MCF 10A (cell line): ENCODE results near the gene MON1A. TPM values are rescaled to one million over a fixed set of nuclear protein-coding genes. Genes with fewer than 3 reads are reported as not detected.

Experiments used
- Bru-seq: library from RNA; stranded (reverse); fragments of 400-500 nt; gene quantifications from one replicate; lab custom pipeline; 2021; lab: Mats Ljungman, UMichigan
- BruChase-seq, 2 experiments: library from RNA; stranded (reverse); fragments of 400-500 nt; gene quantifications; one replicate each; lab custom pipeline; 2021; lab: Mats Ljungman, UMichigan
- BruUV-seq: library from RNA; stranded (reverse); fragments of 400-500 nt; replicated peaks from 2 replicates; lab custom pipeline; 2021; lab: Mats Ljungman, UMichigan
- CTCF ChIA-PET: fragments of 300-600 bp; sonication (Branson Sonifier 250); formaldehyde crosslinking; extraction: SDS; loops from one replicate; lab custom pipeline; 2021; ENCODE audit warnings: antibody characterized with exemption, inconsistent platforms; lab: Yijun Ruan, JAX
- POLR2A ChIA-PET: fragments of 300-600, 350-650 bp; sonication (Branson Sonifier 250); formaldehyde crosslinking; extraction: SDS; loops from one replicate; lab custom pipeline; 2020; ENCODE audit warnings: antibody characterized with exemption, inconsistent platforms; lab: Yijun Ruan, JAX
- DNase-seq: peaks from one replicate; pipeline ENCODE4 v3.0.0-alpha.2; 2018; ENCODE audit not compliant: unreplicated experiment
- H3K27ac Mint-ChIP-seq: one replicate; pipeline ENCODE4 v1.8.0; 2022; ENCODE audit warnings: mild to moderate bottlenecking, low read depth, mixed read lengths; ENCODE audit not compliant: unreplicated experiment
- H3K27me3 Mint-ChIP-seq: one replicate; pipeline ENCODE4 v1.8.0; 2022; ENCODE audit warnings: mixed read lengths; ENCODE audit not compliant: insufficient read depth, unreplicated experiment
- H3K36me3 Mint-ChIP-seq: one replicate; pipeline ENCODE4 v1.8.0; 2022; ENCODE audit warnings: mild to moderate bottlenecking, moderate library complexity, mixed read lengths; ENCODE audit not compliant: insufficient read depth, unreplicated experiment
- H3K4me1 Mint-ChIP-seq: one replicate; pipeline ENCODE4 v1.8.0; 2022; ENCODE audit warnings: mixed read lengths; ENCODE audit not compliant: insufficient read depth, unreplicated experiment
- H3K4me3 Mint-ChIP-seq: one replicate; pipeline ENCODE4 v1.8.0; 2022; ENCODE audit warnings: mild to moderate bottlenecking, moderate library complexity, mixed read lengths; ENCODE audit not compliant: unreplicated experiment
- H3K9me3 Mint-ChIP-seq: one replicate; pipeline ENCODE4 v1.8.0; 2022; ENCODE audit warnings: mixed read lengths; ENCODE audit not compliant: unreplicated experiment
- CTCF ChIP-seq: fragments of 200-600 bp; IDR thresholded peaks from one replicate; pipeline ENCODE4 v1.8.0; 2022; ENCODE audit warnings: antibody characterized with exemption, mild to moderate bottlenecking; ENCODE audit not compliant: unreplicated experiment
- intact Hi-C: fragments of 100-400 bp; cut with micrococcal nuclease; formaldehyde crosslinking; loops from 2 replicates; pipeline ENCODE4 v1.14.1; 2022
- long read RNA-seq: library from polyadenylated mRNA; stranded (forward); transcript quantifications from one replicate; pipeline ENCODE4 v2.0.0, GENCODE V29; 2022
- total RNA-seq: library from RNA; stranded (reverse); gene quantifications from 2 replicates; pipeline ENCODE4 v1.2.3, GENCODE V29; 2022

The MON1A gene
- 9.6 and 18.6 TPM in 2 replicates for total RNA-seq
- Bru-seq, nascent RNA: percentile 41 among the genes with signal in this experiment
- BruChase-seq, experiment 1, labeled RNA remaining after a 6-hour chase: percentile 32 among the genes with signal in this experiment
- BruChase-seq, experiment 2, labeled RNA remaining after a 2-hour chase: percentile 38 among the genes with signal in this experiment
- long read RNA-seq, transcript MON1A-201 (6 exons, 2,370 nt): major isoform, 28 of 37 reads
- long read RNA-seq, partial matches to known transcripts: 8 of 37 reads
- long read RNA-seq, other reads (novel, unspliced or antisense): 1 of 37 reads

- H3K27ac Mint-ChIP-seq: peak within 1 kb of the TSS; percentile 75
- intact Hi-C loops: no loop called here
- DNase-seq: peak; percentile 95
- peaks cover 7% of the 10 kb centered on the region for H3K36me3 Mint-ChIP-seq
- H3K4me1 Mint-ChIP-seq: peaks cover 12% of the 10 kb centered on the region
- no peaks in the 10 kb centered on the region for H3K27me3 Mint-ChIP-seq
- BruUV-seq: TSS peak; percentile 49
- H3K9me3 Mint-ChIP-seq: no peaks in the 10 kb centered on the region
- CTCF ChIA-PET: interaction anchor here (0.5 to 2.0 kb wide), 15 partner anchors 10 to 427 kb away, joined by 3 to 15 read pairs (median 4); partner anchors contain the start of genes INKA1 and RBM6
- POLR2A ChIA-PET: interaction anchor here (0.6 to 5.0 kb wide), 13 partner anchors 11 to 458 kb away, joined by 3 to 86 read pairs (median 5); partner anchors contain the start of genes CDHR4, INKA1, IP6K1 and RBM5
- peak within 1 kb of the TSS; percentile 87 for H3K4me3 Mint-ChIP-seq
- peak; percentile 40 for TF ChIP-seq CTCF
These were observed at the start of gene MON1A for GRCh38 chr3:49929291-49930167. Gene MON1A (minus strand): TSS chr3:49929811. CDS start chr3:49913346, 16,465 bp downstream.

- H3K4me1 Mint-ChIP-seq: no peaks in the 10 kb centered on the region
- CTCF ChIA-PET: no interaction called here
- TF ChIP-seq CTCF: no peak
- POLR2A ChIA-PET: interaction anchor here (0.5 kb wide), 1 partner anchor 18 kb away, joined by 4 read pairs; no protein-coding TSS in a partner anchor
- DNase-seq: no peak
- H3K27ac Mint-ChIP-seq: no peak overlapping the region
- H3K9me3 Mint-ChIP-seq: no peaks in the 10 kb centered on the region
- H3K36me3 Mint-ChIP-seq: peaks cover 49% of the 10 kb centered on the region
- H3K4me3 Mint-ChIP-seq: no peak overlapping the region
- BruUV-seq: no TSS peak
- H3K27me3 Mint-ChIP-seq: no peaks in the 10 kb centered on the region
- intact Hi-C loops: no loop called here
These were observed 47.3 kb upstream of the MON1A start for GRCh38 chr3:49976942-49977341.

GRCh38 chr3:49972656-49973055 is 43.0 kb upstream of the MON1A start:
- ChIA-PET CTCF (no interaction called here), POLR2A (no interaction called here)
- no peak for TF ChIP-seq CTCF
- no TSS peak for BruUV-seq
- Mint-ChIP-seq H3K27me3 (no peaks in the 10 kb centered on the region), H3K4me3 (no peak overlapping the region), H3K4me1 (no peaks in the 10 kb centered on the region), H3K9me3 (no peaks in the 10 kb centered on the region), H3K27ac (no peak overlapping the region), H3K36me3 (peaks cover 75% of the 10 kb centered on the region)
- intact Hi-C loops: no loop called here
- DNase-seq: no peak

GRCh38 chr3:49968346-49968745 is 38.7 kb upstream of the MON1A start:
- intact Hi-C loops: no loop called here
- H3K4me1 Mint-ChIP-seq: peaks cover 4% of the 10 kb centered on the region

More at GRCh38 chr3:49968346-49968745, 38.7 kb upstream of the MON1A start:
- DNase-seq: no peak
- ChIA-PET CTCF (no interaction called here), POLR2A (no interaction called here)
- no peaks in the 10 kb centered on the region for H3K9me3 Mint-ChIP-seq
- no TSS peak for BruUV-seq
- no peak overlapping the region for H3K27ac Mint-ChIP-seq
- H3K4me3 Mint-ChIP-seq: no peak overlapping the region
- TF ChIP-seq CTCF: no peak
- peaks cover 82% of the 10 kb centered on the region for H3K36me3 Mint-ChIP-seq
- no peaks in the 10 kb centered on the region for H3K27me3 Mint-ChIP-seq
